A673 (cell line): Measurements from ENCODE around the gene GRIN3B. TPM values are rescaled to one million over a fixed set of nuclear protein-coding genes. Genes with fewer than 3 reads are reported as not detected.

Experiments used
- Bru-seq: library from RNA; stranded (reverse); fragments of 400-500 nt; gene quantifications from one replicate; lab custom pipeline; 2021; lab: Mats Ljungman, UMichigan
- BruChase-seq, 2 experiments: library from RNA; stranded (reverse); fragments of 400-500 nt; gene quantifications; one replicate each; lab custom pipeline; 2021; lab: Mats Ljungman, UMichigan
- BruUV-seq: library from RNA; stranded (reverse); fragments of 400-500 nt; replicated peaks from 2 replicates; lab custom pipeline; 2021; lab: Mats Ljungman, UMichigan
- CTCF ChIA-PET: fragments of 300-600 bp; sonication (Branson Sonifier 250); formaldehyde crosslinking; loops from one replicate; lab custom pipeline; 2022; ENCODE audit warnings: antibody characterized with exemption; lab: Charles Lee
- POLR2A ChIA-PET: fragments of 300-600 bp; sonication (Branson Sonifier 250); formaldehyde crosslinking; loops from one replicate; lab custom pipeline; 2022; ENCODE audit warnings: antibody characterized with exemption; ENCODE audit not compliant: low non-redundant PET; lab: Charles Lee
- DNase-seq: peaks from one replicate; pipeline ENCODE4 v3.0.0-alpha.2; 2015; ENCODE audit warnings: low spot score
- H3K27ac ChIP-seq: fragments of 200-600 bp; sonication (generic); 2 replicates; pipeline ENCODE4 v1.5.1; 2016; ENCODE audit warnings: mixed run types, low read depth, mild to moderate bottlenecking, mixed read lengths, antibody characterized with exemption, low read length; ENCODE audit not compliant: poor library complexity, severe bottlenecking
- H3K27me3 ChIP-seq: fragments of 200-600 bp; sonication (generic); replicated peaks from 2 replicates; pipeline ENCODE4 v1.6.1; 2017; ENCODE audit warnings: mixed run types, low read depth, mild to moderate bottlenecking, mixed read lengths, antibody characterized with exemption, low read length; ENCODE audit not compliant: insufficient read depth, poor library complexity
- H3K36me3 ChIP-seq: fragments of 200-600 bp; sonication (generic); 2 replicates; pipeline ENCODE4 v1.6.1; 2016; ENCODE audit warnings: mixed run types, mild to moderate bottlenecking, mixed read lengths, antibody characterized with exemption, low read length; ENCODE audit not compliant: insufficient read depth, poor library complexity, severe bottlenecking
- H3K4me1 ChIP-seq: fragments of 200-600 bp; sonication (generic); 2 replicates; pipeline ENCODE4 v1.6.1; 2017; ENCODE audit warnings: mixed run types, mild to moderate bottlenecking, mixed read lengths, antibody characterized with exemption, low read length; ENCODE audit not compliant: insufficient read depth, poor library complexity, severe bottlenecking
- H3K4me3 ChIP-seq: fragments of 200-600 bp; sonication (generic); 2 replicates; pipeline ENCODE4 v1.5.1; 2016; ENCODE audit warnings: low read depth, mixed run types, mild to moderate bottlenecking, mixed read lengths, low read length; ENCODE audit not compliant: poor library complexity, severe bottlenecking
- H3K9me3 ChIP-seq: fragments of 200-600 bp; sonication (generic); 2 replicates; pipeline ENCODE4 v1.6.1; 2016; ENCODE audit warnings: mixed run types, low read depth, mild to moderate bottlenecking, mixed read lengths, antibody characterized with exemption, low read length; ENCODE audit not compliant: poor library complexity, severe bottlenecking
- EZH2 ChIP-seq: fragments of 200-600 bp; sonication (generic); IDR thresholded peaks from 2 replicates; pipeline ENCODE4 v1.6.1; 2017; ENCODE audit warnings: borderline replicate concordance, low read depth, mild to moderate bottlenecking, mixed read lengths, antibody characterized with exemption, low read length; ENCODE audit not compliant: poor library complexity, severe bottlenecking
- intact Hi-C: fragments of 100-400 bp; cut with micrococcal nuclease; formaldehyde crosslinking; loops from one replicate; pipeline ENCODE4 v1.10.0; 2022; ENCODE audit not compliant: unreplicated experiment
- long read RNA-seq: library from polyadenylated mRNA; stranded (forward); transcript quantifications from one replicate; pipeline ENCODE4 v2.0.0, GENCODE V29; 2022
- total RNA-seq: library from RNA; stranded (reverse); gene quantifications from 2 replicates; pipeline ENCODE4 v1.2.3, GENCODE V29; 2021
- TF ChIP-seq, protein P1 (sequence below): fragments of 300-800, 200-600 bp; sonication (generic); conservative IDR thresholded peaks from 2 replicates; pipeline ENCODE4 v1.5.1; 2017; ENCODE audit warnings: low read depth, mild to moderate bottlenecking, antibody characterized with exemption, low read length, moderate library complexity, mixed read lengths

The GRIN3B gene, protein sequence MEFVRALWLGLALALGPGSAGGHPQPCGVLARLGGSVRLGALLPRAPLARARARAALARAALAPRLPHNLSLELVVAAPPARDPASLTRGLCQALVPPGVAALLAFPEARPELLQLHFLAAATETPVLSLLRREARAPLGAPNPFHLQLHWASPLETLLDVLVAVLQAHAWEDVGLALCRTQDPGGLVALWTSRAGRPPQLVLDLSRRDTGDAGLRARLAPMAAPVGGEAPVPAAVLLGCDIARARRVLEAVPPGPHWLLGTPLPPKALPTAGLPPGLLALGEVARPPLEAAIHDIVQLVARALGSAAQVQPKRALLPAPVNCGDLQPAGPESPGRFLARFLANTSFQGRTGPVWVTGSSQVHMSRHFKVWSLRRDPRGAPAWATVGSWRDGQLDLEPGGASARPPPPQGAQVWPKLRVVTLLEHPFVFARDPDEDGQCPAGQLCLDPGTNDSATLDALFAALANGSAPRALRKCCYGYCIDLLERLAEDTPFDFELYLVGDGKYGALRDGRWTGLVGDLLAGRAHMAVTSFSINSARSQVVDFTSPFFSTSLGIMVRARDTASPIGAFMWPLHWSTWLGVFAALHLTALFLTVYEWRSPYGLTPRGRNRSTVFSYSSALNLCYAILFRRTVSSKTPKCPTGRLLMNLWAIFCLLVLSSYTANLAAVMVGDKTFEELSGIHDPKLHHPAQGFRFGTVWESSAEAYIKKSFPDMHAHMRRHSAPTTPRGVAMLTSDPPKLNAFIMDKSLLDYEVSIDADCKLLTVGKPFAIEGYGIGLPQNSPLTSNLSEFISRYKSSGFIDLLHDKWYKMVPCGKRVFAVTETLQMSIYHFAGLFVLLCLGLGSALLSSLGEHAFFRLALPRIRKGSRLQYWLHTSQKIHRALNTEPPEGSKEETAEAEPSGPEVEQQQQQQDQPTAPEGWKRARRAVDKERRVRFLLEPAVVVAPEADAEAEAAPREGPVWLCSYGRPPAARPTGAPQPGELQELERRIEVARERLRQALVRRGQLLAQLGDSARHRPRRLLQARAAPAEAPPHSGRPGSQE
- total RNA-seq (not detected in 2 replicates), Bru-seq, nascent RNA (not detected), BruChase-seq, experiment 1, labeled RNA remaining after a 2-hour chase (not detected), BruChase-seq, experiment 2, labeled RNA remaining after a 6-hour chase (percentile 8 among the genes with signal in this experiment)
- long read RNA-seq = 0 reads

DNA sequence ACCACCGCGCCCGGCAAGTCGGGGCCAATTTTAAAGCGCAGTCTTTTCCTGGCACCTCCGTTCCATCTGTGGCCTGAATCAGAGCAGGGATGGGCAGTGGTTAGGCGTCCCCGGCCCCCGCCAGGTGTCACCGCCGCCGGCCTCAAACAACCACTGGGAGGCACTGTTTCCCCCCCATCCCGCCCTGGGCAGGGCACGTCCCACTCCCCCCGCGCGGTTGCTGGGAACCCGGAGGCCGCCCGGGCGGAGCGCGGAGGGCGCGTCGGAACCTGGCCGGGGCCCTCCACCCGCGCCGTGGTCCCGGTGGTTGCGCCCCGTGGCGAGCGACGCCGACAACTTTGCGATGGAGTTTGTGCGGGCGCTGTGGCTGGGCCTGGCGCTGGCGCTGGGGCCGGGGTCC, at the start of gene GRIN3B:
Gene GRIN3B, plus strand, starts transcription at position 325 of the 400 bp plus-strand sequence. Its CDS starts 19 bp downstream, at position 344.
- peak; percentile 81 for DNase-seq
- CTCF ChIA-PET = no interaction called here

GRCh38 chr19:952049-952679, 48.1 kb upstream of the GRIN3B start:
- POLR2A ChIA-PET = no interaction called here
- no peak for DNase-seq
- Histone ChIP-seq H3K27ac (no peak overlapping the region), H3K4me1 (peaks cover 18% of the 10 kb centered on the region), H3K4me3 (no peak overlapping the region), H3K9me3 (no peaks in the 10 kb centered on the region), H3K27me3 (no peaks in the 10 kb centered on the region), H3K36me3 (no peaks in the 10 kb centered on the region)
- TF ChIP-seq, protein P1, sequence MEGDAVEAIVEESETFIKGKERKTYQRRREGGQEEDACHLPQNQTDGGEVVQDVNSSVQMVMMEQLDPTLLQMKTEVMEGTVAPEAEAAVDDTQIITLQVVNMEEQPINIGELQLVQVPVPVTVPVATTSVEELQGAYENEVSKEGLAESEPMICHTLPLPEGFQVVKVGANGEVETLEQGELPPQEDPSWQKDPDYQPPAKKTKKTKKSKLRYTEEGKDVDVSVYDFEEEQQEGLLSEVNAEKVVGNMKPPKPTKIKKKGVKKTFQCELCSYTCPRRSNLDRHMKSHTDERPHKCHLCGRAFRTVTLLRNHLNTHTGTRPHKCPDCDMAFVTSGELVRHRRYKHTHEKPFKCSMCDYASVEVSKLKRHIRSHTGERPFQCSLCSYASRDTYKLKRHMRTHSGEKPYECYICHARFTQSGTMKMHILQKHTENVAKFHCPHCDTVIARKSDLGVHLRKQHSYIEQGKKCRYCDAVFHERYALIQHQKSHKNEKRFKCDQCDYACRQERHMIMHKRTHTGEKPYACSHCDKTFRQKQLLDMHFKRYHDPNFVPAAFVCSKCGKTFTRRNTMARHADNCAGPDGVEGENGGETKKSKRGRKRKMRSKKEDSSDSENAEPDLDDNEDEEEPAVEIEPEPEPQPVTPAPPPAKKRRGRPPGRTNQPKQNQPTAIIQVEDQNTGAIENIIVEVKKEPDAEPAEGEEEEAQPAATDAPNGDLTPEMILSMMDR = no peak
- TF ChIP-seq EZH2 = no peak
- intact Hi-C loops = no loop called here
- CTCF ChIA-PET = no interaction called here
- no TSS peak for BruUV-seq

More for the DNA sequence above, at the start of gene GRIN3B:
- intact Hi-C loops = no loop called here
- BruUV-seq = no TSS peak
- H3K9me3 ChIP-seq = no peaks in the 10 kb centered on the region
- peaks cover 50% of the 10 kb centered on the region for H3K27me3 ChIP-seq
- peak within 1 kb of the TSS; percentile 34 for H3K4me3 ChIP-seq
- H3K27ac ChIP-seq = no peak within 1 kb of the TSS
- H3K4me1 ChIP-seq = peaks cover 24% of the 10 kb centered on the region
- TF ChIP-seq EZH2 = no peak
- TF ChIP-seq, protein P1 = peak; percentile 60
- POLR2A ChIA-PET = no interaction called here
- no peaks in the 10 kb centered on the region for H3K36me3 ChIP-seq
